HepG2 (cell line): Measurements from ENCODE around the gene TMC4. TPM values are rescaled to one million over a fixed set of nuclear protein-coding genes. Genes with fewer than 3 reads are reported as not detected.

Source experiments
- ADNP ChIP-seq: sonication (generic); formaldehyde crosslinking; IDR thresholded peaks from 2 replicates; pipeline ENCODE4 v1.4.0; 2020; ENCODE audit warnings: missing genetic modification reagents
- ETV5 ChIP-seq: IDR thresholded peaks from 2 replicates; pipeline ENCODE4 v1.6.1; 2018; ENCODE audit warnings: missing biosample characterization, missing genetic modification reagents, inconsistent platforms, borderline replicate concordance
- GABPA ChIP-seq, 2 experiments: IDR thresholded peaks; 2 replicates each; pipeline ENCODE4 v1.6.1; 2011 to 2016; ENCODE audit warnings: low read depth in 2 of 2, low read length in 1 of 2, missing biosample characterization in 1 of 2, missing genetic modification characterization in 1 of 2
- KMT2A ChIP-seq: sonication (generic); formaldehyde crosslinking; IDR thresholded peaks from 2 replicates; pipeline ENCODE4 v1.4.0; 2020; ENCODE audit warnings: missing genetic modification reagents
- NFATC3 ChIP-seq: sonication (generic); formaldehyde crosslinking; IDR thresholded peaks from 2 replicates; pipeline ENCODE4 v1.5.1; 2020; ENCODE audit warnings: mild to moderate bottlenecking, missing genetic modification reagents
- NFIC ChIP-seq: IDR thresholded peaks from 2 replicates; pipeline ENCODE4 v1.6.1; 2012; ENCODE audit warnings: mild to moderate bottlenecking, low read length, inconsistent platforms
- PHF5A ChIP-seq: IDR thresholded peaks from one replicate; pipeline ENCODE4 v1.6.1; 2018; ENCODE audit warnings: low read depth, missing genetic modification reagents; ENCODE audit not compliant: unreplicated experiment
- POGZ ChIP-seq: sonication (generic); formaldehyde crosslinking; IDR thresholded peaks from 2 replicates; pipeline ENCODE4 v1.4.0; 2020; ENCODE audit warnings: mild to moderate bottlenecking, missing genetic modification reagents
- PRDM4 ChIP-seq: sonication (generic); formaldehyde crosslinking; IDR thresholded peaks from 2 replicates; pipeline ENCODE4 v1.9.0; 2021; ENCODE audit warnings: missing genetic modification reagents, borderline replicate concordance
- PTBP1 ChIP-seq: fragments of 200-400 bp; formaldehyde crosslinking; IDR thresholded peaks from 2 replicates; pipeline ENCODE4 v1.6.1; 2018; ENCODE audit warnings: low read length, low read depth; ENCODE audit not compliant: poor library complexity, severe bottlenecking
- REXO4 ChIP-seq: sonication (generic); formaldehyde crosslinking; IDR thresholded peaks from 2 replicates; pipeline ENCODE4 v1.8.0; 2022; ENCODE audit warnings: missing genetic modification reagents, mild to moderate bottlenecking, borderline replicate concordance
- RNF219 ChIP-seq: sonication (generic); formaldehyde crosslinking; IDR thresholded peaks from 2 replicates; pipeline ENCODE4 v1.5.0; 2020; ENCODE audit warnings: mild to moderate bottlenecking, missing genetic modification reagents
- SKIL ChIP-seq: sonication (generic); formaldehyde crosslinking; IDR thresholded peaks from 2 replicates; pipeline ENCODE4 v1.8.0; 2022; ENCODE audit warnings: missing genetic modification reagents, mild to moderate bottlenecking, moderate library complexity, borderline replicate concordance
- SUZ12 ChIP-seq: fragments of 150-350 bp; IDR thresholded peaks from 2 replicates; pipeline ENCODE4 v1.6.1; 2014; ENCODE audit warnings: low read depth, low read length
- ZBTB49 ChIP-seq: sonication (generic); formaldehyde crosslinking; IDR thresholded peaks from 2 replicates; pipeline ENCODE4 v1.4.0; 2020; ENCODE audit warnings: missing genetic modification reagents, borderline replicate concordance
- ZNF225 ChIP-seq: sonication (generic); formaldehyde crosslinking; IDR thresholded peaks from 2 replicates; pipeline ENCODE4 v1.4.0; 2020; ENCODE audit warnings: mild to moderate bottlenecking, missing genetic modification reagents
- ZNF24 ChIP-seq: fragments of 450-650 bp; IDR thresholded peaks from 2 replicates; pipeline ENCODE4 v1.6.1; 2017; ENCODE audit warnings: antibody characterized with exemption, mild to moderate bottlenecking
- ZNF3 ChIP-seq: IDR thresholded peaks from 2 replicates; pipeline ENCODE4 v1.7.0; 2017; ENCODE audit warnings: inconsistent platforms
- ZNF329 ChIP-seq: sonication (generic); formaldehyde crosslinking; IDR thresholded peaks from 2 replicates; pipeline ENCODE4 v1.9.0; 2021; ENCODE audit warnings: low read depth, mild to moderate bottlenecking, missing genetic modification reagents
- ZNF446 ChIP-seq: sonication (generic); formaldehyde crosslinking; IDR thresholded peaks from 2 replicates; pipeline ENCODE4 v1.5.0; 2020; ENCODE audit warnings: mild to moderate bottlenecking, missing genetic modification reagents
- ZNF747 ChIP-seq: sonication (generic); formaldehyde crosslinking; IDR thresholded peaks from 2 replicates; pipeline ENCODE4 v1.8.1; 2023; ENCODE audit warnings: missing genetic modification reagents, mild to moderate bottlenecking, borderline replicate concordance
- polyA plus RNA-seq, 8 experiments: library from polyadenylated mRNA; depleted of rRNA in 3 of 8; stranded (reverse) in 7 of 8; unstranded in 1 of 8; fragments of >200 nt; fragmentation: Illumina TruSeq in 4 of 8; extraction: Trizol in 4 of 8; gene quantifications; 2 replicates each; pipeline versions ENCODE4 v1.2.1 to v1.2.3, GENCODE V29; 2011 to 2016; ENCODE audit warnings: low read depth in 4 of 8, missing spikeins in 1 of 8, mixed read lengths in 1 of 8; ENCODE audit not compliant: insufficient read depth in 1 of 8
- total RNA-seq, 5 experiments: library from RNA; depleted of rRNA; stranded (reverse); fragments of >200 nt; fragmentation: Illumina TruSeq; extraction: Trizol; gene quantifications; 2 replicates each; pipeline ENCODE4 v1.2.3, GENCODE V29; 2016; ENCODE audit warnings: low read depth in 1 of 5

TMC4 gene
- total and polyA plus RNA-seq, 2 of the 13 experiments (the other 11 are each of a cell fraction or from before 2014, with no cell fraction given), result 0.13 to 0.24 TPM

- no peak for TF ChIP-seq SKIL
- no peak for TF ChIP-seq PTBP1
- TF ChIP-seq RNF219 (CRISPR knock-in tag), result no peak
- no peak for TF ChIP-seq REXO4 (CRISPR knock-in tag)
- TF ChIP-seq GABPA (IDR thresholded peaks at IDR 0.05; ENCODE audit: low read depth, low read length), result peak; percentile 62
- peak; percentile 84 for TF ChIP-seq GABPA (CRISPR knock-in tag; IDR thresholded peaks at IDR 0.05; ENCODE audit: low read depth)
- no peak for TF ChIP-seq ADNP (CRISPR knock-in tag)
- no peak for TF ChIP-seq SUZ12
- no peak for TF ChIP-seq ZNF225 (CRISPR knock-in tag)
- peak; percentile 60 for TF ChIP-seq KMT2A (CRISPR knock-in tag)
- no peak for TF ChIP-seq ZNF24
- TF ChIP-seq ZNF3 (CRISPR knock-in tag), result no peak
- TF ChIP-seq POGZ (CRISPR knock-in tag), result peak; percentile 54; the same call in 1 of the 2 replicates
- no peak for TF ChIP-seq PRDM4 (CRISPR knock-in tag)
- TF ChIP-seq NFATC3 (CRISPR knock-in tag), result no peak
- no peak for TF ChIP-seq ZNF747 (CRISPR knock-in tag)
- TF ChIP-seq NFIC, result no peak
- no peak for TF ChIP-seq PHF5A (CRISPR knock-in tag)
- no peak for TF ChIP-seq ZBTB49 (CRISPR knock-in tag)
- TF ChIP-seq ETV5 (CRISPR knock-in tag), result peak; percentile 86
- TF ChIP-seq ZNF446 (CRISPR knock-in tag), result 0 out of 2 replicates have a peak, but pooled peaks have one; percentile 9
- no peak for TF ChIP-seq ZNF329 (CRISPR knock-in tag)
Measured at GRCh38 chr19:54159352-54160181, 13.4 kb downstream of the TMC4 start, which contains the start of gene LENG1 (continued).
